Cardiac septum (tissue), 1 donor: Measurements from ENCODE around the gene PPP2R3B. TPM values are rescaled to one million over a fixed set of nuclear protein-coding genes. Genes with fewer than 3 reads are reported as not detected.

Source experiments
- DNase-seq: peaks from one replicate; pipeline ENCODE4 v3.0.0-alpha.2; 2020; ENCODE audit warnings: low spot score
- intact Hi-C: fragments of 100-400 bp; cut with DNase I; formaldehyde crosslinking; loops from one replicate; pipeline ENCODE4 v1.14.0; 2022
- total RNA-seq: library from RNA; stranded (reverse); fragmentation: NEBNext Ultra II Directional; extraction: Animal tissue kit (Norgen Biotek cat#: 25700); gene quantifications from one replicate; pipeline ENCODE4 v1.2.1, GENCODE V29; 2021
- donor health status: DM: no; HTN: no; CAD: no.

Gene PPP2R3B
- total RNA-seq, 1 donor from 2014 or later: 128 TPM

GRCh38 chrX:345020-345925, 41.4 kb downstream of the PPP2R3B start:
- intact Hi-C loops: no loop called here
- DNase-seq: peak; percentile 51

GRCh38 chrX:344371-344901, 42.3 kb downstream of the PPP2R3B start:
- intact Hi-C loops: no loop called here
- peak; percentile 67 for DNase-seq

GRCh38 chrX:341541-342101, 45.1 kb downstream of the PPP2R3B start:
- DNase-seq: peak; percentile 58
- intact Hi-C loops: no loop called here

- intact Hi-C loops: no loop called here
- no peak for DNase-seq
Measured at GRCh38 chrX:340641-341423, 45.9 kb downstream of the PPP2R3B start.

- no peak for DNase-seq
- intact Hi-C loops: no loop called here
Measured at GRCh38 chrX:340121-340520, 46.6 kb downstream of the PPP2R3B start.

GRCh38 chrX:338836-339400, 47.8 kb downstream of the PPP2R3B start:
- DNase-seq: no peak
- intact Hi-C loops: no loop called here

GRCh38 chrX:338281-338835, 48.3 kb downstream of the PPP2R3B start:
- intact Hi-C loops: no loop called here
- DNase-seq: no peak

- DNase-seq: no peak
- intact Hi-C loops: no loop called here
Measured at GRCh38 chrX:337331-337831, 49.3 kb downstream of the PPP2R3B start.

GRCh38 chrX:336227-336626, 50.5 kb downstream of the PPP2R3B start:
- intact Hi-C loops: no loop called here
- DNase-seq: no peak

- DNase-seq: no peak
- intact Hi-C loops: no loop called here
Measured at GRCh38 chrX:335758-336155, 51.0 kb downstream of the PPP2R3B start.

- DNase-seq: no peak
- intact Hi-C loops: no loop called here
Measured at GRCh38 chrX:334971-335757, 51.5 kb downstream of the PPP2R3B start.

GRCh38 chrX:334331-334891, 52.3 kb downstream of the PPP2R3B start:
- DNase-seq: no peak

GRCh38 chrX:333611-334311, 52.9 kb downstream of the PPP2R3B start:
- intact Hi-C loops: no loop called here
- DNase-seq: no peak

More at GRCh38 chrX:334331-334891, 52.3 kb downstream of the PPP2R3B start:
- intact Hi-C loops: no loop called here

- DNase-seq: no peak
- intact Hi-C loops: no loop called here
Measured at GRCh38 chrX:332916-333610, 53.6 kb downstream of the PPP2R3B start.

GRCh38 chrX:332496-332860, 54.2 kb downstream of the PPP2R3B start:
- DNase-seq: no peak
- intact Hi-C loops: no loop called here

GRCh38 chrX:331825-332495, 54.7 kb downstream of the PPP2R3B start:
- intact Hi-C loops: no loop called here

More at GRCh38 chrX:331825-332495, 54.7 kb downstream of the PPP2R3B start:
- no peak for DNase-seq
